GM06990 (cell line): ENCODE results near the gene DHDH.

Experiments
- DNase-seq: peaks from one replicate; pipeline ENCODE4 v3.0.0-alpha.2; 2011; ENCODE audit not compliant: insufficient read length; ENCODE audit errors: extremely low read depth
- H3K27me3 ChIP-seq: replicated peaks from 2 replicates; pipeline ENCODE4 v1.6.0; 2011; ENCODE audit warnings: low read length; ENCODE audit not compliant: control insufficient read depth, insufficient read depth
- H3K36me3 ChIP-seq: 2 replicates; pipeline ENCODE4 v1.5.1; 2011; ENCODE audit warnings: low read length; ENCODE audit not compliant: control insufficient read depth, insufficient read depth
- H3K4me3 ChIP-seq: replicated peaks from 2 replicates; pipeline ENCODE4 v1.5.1; 2011; ENCODE audit warnings: low read depth, mild to moderate bottlenecking, control low read depth, low read length
- TF ChIP-seq, protein P1 (sequence below): IDR thresholded peaks from 2 replicates; pipeline ENCODE4 v1.5.1; 2011; ENCODE audit warnings: low read length, control low read depth, mild to moderate bottlenecking, inconsistent platforms; ENCODE audit not compliant: insufficient read depth, poor library complexity, severe bottlenecking

DHDH gene

DNA sequence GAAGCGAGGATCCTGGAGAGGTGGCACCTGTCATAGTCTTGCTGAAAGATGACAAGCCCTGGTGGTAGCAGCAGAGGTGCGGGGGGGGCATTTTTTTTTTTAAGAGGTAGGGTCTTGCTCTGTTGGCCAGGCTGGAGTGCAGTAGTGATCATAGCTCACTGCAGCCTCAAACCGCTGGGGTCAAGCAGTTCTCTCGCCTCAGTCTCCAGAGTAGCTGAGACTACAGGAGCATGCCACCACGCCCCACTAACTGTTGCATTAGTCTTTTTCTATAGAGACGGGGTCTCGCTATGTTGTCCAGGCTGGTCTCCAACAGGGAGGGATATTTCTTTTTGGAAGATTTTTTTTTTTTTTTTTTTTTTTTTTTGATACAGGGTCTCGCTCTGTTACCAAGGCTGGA, 24.5 kb downstream of the DHDH start:
- TF ChIP-seq, protein P1, sequence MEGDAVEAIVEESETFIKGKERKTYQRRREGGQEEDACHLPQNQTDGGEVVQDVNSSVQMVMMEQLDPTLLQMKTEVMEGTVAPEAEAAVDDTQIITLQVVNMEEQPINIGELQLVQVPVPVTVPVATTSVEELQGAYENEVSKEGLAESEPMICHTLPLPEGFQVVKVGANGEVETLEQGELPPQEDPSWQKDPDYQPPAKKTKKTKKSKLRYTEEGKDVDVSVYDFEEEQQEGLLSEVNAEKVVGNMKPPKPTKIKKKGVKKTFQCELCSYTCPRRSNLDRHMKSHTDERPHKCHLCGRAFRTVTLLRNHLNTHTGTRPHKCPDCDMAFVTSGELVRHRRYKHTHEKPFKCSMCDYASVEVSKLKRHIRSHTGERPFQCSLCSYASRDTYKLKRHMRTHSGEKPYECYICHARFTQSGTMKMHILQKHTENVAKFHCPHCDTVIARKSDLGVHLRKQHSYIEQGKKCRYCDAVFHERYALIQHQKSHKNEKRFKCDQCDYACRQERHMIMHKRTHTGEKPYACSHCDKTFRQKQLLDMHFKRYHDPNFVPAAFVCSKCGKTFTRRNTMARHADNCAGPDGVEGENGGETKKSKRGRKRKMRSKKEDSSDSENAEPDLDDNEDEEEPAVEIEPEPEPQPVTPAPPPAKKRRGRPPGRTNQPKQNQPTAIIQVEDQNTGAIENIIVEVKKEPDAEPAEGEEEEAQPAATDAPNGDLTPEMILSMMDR = no peak

DNA sequence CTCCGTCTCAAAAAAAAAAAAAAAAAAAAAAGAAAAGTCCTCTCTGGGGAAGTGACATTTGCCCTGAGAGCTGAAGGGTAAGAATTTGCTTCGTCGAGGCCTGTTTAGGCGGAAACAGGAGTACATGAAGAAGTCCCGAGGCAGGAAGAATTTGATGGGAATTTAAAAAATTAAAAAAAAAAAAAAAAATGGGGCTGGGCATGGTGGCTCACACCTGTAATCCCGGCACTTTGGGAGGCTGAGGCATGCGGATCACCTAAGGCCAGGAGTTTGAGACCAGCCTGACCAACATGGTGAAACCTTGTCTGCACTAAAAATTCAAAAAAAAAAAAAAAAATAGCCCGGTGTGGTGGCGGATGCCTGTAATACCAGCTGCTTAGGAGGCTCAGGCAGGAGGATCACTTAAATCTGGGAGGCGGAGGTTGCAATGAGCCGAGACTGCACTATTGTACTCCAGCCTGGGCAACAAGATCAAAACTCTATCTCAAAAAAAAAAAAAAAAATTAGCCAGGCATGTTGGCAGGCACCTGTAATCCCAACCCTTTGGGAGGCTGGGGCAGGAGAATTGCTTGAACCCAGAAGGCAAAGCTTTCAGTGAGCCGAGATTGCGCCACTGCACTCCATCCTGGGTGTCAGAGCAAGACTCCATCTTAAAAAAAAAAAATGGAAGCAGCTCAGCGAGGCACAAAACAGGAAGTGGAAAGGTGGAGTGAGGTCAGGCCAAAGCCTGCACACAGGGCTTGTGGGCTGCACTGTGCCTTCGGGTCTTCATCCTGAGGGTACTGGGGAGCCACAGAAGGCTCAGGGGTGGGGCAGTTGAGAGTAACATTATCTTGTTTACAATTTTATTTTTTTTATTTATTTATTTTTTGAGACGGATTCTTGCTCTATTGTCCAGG, 26.1 kb downstream of the DHDH start:
- peaks cover 12% of the 10 kb centered on the region for H3K36me3 ChIP-seq
- DNase-seq = no peak
- TF ChIP-seq, protein P1 = no peak
- H3K4me3 ChIP-seq = no peak overlapping the region
- H3K27me3 ChIP-seq = no peaks in the 10 kb centered on the region

More for the DNA sequence above, 24.5 kb downstream of the DHDH start:
- H3K36me3 ChIP-seq = peaks cover 12% of the 10 kb centered on the region
- no peaks in the 10 kb centered on the region for H3K27me3 ChIP-seq
- H3K4me3 ChIP-seq = no peak overlapping the region
- DNase-seq = no peak

DNA sequence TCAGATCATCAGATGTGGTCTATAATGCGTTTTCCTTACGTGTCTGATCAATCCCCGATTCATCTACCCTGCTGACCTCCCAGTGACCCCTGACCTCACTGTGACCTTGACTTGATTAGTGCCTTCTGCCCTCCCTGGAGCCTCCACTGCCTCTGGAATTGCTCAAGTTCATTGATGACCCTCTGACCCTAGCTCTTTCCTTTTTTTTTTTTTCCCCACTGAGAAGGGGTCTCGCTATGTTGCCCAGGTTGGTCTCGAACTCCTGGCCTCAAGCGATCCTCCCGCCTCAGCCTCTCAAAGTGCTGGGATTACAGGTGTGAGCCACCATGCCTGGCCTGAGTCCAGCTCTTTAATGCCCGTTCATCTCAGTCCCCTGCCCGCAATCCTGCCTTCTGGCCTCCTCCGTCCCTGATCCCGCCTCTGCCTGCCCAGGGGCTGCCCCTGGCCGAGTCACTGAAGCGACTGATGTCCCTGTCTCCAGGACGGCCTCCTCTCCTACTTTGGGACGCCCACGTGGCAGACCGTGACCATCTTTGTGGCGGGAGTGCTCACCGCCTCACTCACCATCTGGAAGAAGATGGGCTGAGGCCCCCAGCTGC, 27.7 kb downstream of the DHDH start:
- Histone ChIP-seq H3K4me3 (no peak overlapping the region), H3K27me3 (no peaks in the 10 kb centered on the region), H3K36me3 (peaks cover 10% of the 10 kb centered on the region)
- DNase-seq = no peak
- TF ChIP-seq, protein P1 = no peak

DNA sequence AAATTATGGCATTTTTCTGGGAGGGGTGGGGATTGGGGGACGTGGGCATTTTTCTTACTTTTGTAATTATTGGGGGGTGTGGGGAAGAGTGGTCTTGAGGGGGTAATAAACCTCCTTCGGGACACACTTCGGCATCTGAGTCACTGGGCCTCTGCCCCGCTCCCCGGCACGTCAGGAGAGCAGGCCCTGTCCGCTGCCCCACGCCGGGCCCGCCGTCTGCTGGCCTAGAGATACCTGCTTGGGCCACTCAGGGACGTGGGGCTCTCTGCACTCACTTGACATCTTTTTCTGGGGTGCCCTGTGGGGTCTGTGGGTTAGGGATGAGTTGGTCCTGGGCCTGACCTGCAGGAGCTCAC, 28.2 kb downstream of the DHDH start:
- Histone ChIP-seq H3K4me3 (no peak overlapping the region), H3K36me3 (peaks cover 7% of the 10 kb centered on the region), H3K27me3 (no peaks in the 10 kb centered on the region)
- TF ChIP-seq, protein P1 = no peak
- no peak for DNase-seq

DNA sequence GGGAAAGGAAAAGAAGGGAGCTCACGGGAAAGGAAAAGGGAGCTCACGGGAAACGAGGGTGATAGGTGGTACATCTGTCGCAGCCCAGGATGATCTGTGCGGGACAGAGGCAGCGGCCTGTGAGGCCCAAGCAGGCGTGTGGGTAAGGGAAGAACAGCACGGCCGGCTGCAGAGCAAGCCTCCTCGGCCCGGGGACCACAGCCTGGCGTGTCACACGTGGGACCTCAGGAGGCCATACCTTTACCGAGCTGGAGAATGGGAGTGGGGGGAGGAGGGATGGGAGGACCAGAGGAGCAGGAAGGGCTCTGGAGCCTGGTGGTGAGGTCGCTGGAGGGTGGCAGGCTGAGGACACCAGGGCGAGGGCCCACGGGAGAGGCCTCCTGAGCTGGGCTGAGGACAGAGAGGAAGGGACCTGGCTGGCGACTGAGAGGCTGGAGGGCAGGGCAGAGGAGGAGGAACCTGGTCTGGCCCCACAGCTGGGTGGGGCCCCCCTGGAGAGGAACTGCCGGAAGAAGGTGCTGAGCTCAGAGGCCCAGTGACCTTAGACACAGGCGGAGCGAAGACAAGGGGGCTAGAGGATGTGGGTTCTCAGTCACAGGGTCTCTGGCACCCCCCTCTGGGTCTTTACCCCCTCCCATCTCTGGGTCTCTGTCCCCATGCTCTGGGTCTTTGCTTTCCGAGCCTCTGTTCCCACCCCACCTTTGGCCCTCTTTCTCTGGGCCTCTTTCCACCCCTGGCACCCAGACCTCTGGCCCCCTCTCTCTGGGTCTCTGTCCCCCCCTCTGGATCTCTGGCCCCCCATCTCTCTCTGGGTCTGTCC, 28.7 kb downstream of the DHDH start:
- peak; percentile 80 for DNase-seq
- Histone ChIP-seq H3K4me3 (peak overlapping the region; percentile 15), H3K36me3 (peaks cover 7% of the 10 kb centered on the region), H3K27me3 (no peaks in the 10 kb centered on the region)
- TF ChIP-seq, protein P1 = no peak
